BJ (cell line): ENCODE results near the gene CDKN2C. TPM values are rescaled to one million over a fixed set of nuclear protein-coding genes. Genes with fewer than 3 reads are reported as not detected.
A peak's percentile ranks its signal among the peaks of the same experiment; 100 is the strongest.

Experiments used
- CTCF ChIA-PET: fragments of 350-600 bp; formaldehyde crosslinking; extraction: SDS; loops from one replicate; lab custom pipeline; 2021; ENCODE audit warnings: antibody characterized with exemption, inconsistent platforms; lab: Yijun Ruan, JAX
- POLR2A ChIA-PET: fragments of 300-600 bp; sonication (Branson Sonifier 250); formaldehyde crosslinking; extraction: SDS; loops from one replicate; lab custom pipeline; 2021; ENCODE audit warnings: antibody characterized with exemption; lab: Charles Lee
- DNase-seq: peaks from one replicate; pipeline ENCODE4 v3.0.0-alpha.2; 2011; ENCODE audit warnings: low read depth
- H3K27me3 ChIP-seq: 2 replicates; pipeline ENCODE4 v1.6.0; 2011; ENCODE audit warnings: low read length; ENCODE audit not compliant: control insufficient read depth, insufficient read depth
- H3K36me3 ChIP-seq: 2 replicates; pipeline ENCODE4 v1.5.1; 2011; ENCODE audit warnings: low read length; ENCODE audit not compliant: control insufficient read depth, insufficient read depth
- H3K4me3 ChIP-seq: 2 replicates; pipeline ENCODE4 v1.5.1; 2011; ENCODE audit warnings: low read depth, mild to moderate bottlenecking, control low read depth, low read length
- polyA plus RNA-seq: library from polyadenylated mRNA; depleted of rRNA; stranded (reverse); fragments of >200 nt; gene quantifications from 2 replicates; pipeline ENCODE4 v1.2.3, GENCODE V29; 2011
- TF ChIP-seq, protein P1 (sequence below): IDR thresholded peaks from 2 replicates; pipeline ENCODE4 v1.5.1; 2011; ENCODE audit warnings: low read depth, mild to moderate bottlenecking, control low read depth, inconsistent platforms, low read length, moderate library complexity; ENCODE audit not compliant: insufficient read depth

CDKN2C gene
- polyA plus RNA-seq, 1 experiment: 21.3 TPM

DNA sequence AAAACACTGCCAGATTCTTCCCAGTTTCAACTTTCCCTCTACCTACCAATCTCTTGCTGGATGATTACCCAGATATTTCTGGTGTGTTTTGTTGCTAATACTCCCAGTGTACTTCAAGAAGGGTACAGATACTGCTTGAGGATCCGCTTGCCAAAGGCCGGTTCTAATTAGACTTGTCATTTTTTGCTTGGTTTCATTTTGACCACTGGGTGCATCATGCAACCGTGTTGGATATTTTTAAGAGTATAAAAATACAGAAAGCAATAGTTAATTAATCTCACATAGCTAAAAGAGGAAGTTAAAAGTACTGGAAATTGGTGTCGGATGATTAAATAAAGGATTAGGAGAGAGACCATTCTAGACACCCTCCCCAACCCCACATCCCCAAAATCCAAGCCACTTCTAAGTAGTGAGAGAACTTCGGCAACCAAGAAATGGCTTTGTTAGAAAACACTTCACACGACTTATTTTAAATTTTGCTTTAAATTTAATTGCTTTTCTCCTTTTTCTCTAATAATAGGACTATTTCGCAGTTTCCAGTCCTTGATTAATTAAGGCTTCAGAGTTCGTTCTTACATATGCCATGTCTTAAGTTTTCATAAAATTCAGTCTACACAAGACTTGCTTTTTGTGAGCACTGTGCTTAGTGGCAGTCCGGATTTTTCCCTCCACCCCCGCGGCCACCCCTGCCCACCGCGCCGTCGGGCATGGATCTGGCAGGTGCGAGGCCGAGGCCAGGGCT lies 2.5 kb upstream of the CDKN2C start:
- Histone ChIP-seq H3K36me3 (no peaks in the 10 kb centered on the region), H3K27me3 (no peaks in the 10 kb centered on the region), H3K4me3 (peak overlapping the region; percentile 53)
- ChIA-PET CTCF (interaction anchor here (0.8 to 1.8 kb wide), 3 partner anchors 7 to 194 kb away, joined by 4 to 5 read pairs (median 4); partner anchors contain the start of gene FAF1), POLR2A (no interaction called here)
- no peak for DNase-seq
- TF ChIP-seq, protein P1, sequence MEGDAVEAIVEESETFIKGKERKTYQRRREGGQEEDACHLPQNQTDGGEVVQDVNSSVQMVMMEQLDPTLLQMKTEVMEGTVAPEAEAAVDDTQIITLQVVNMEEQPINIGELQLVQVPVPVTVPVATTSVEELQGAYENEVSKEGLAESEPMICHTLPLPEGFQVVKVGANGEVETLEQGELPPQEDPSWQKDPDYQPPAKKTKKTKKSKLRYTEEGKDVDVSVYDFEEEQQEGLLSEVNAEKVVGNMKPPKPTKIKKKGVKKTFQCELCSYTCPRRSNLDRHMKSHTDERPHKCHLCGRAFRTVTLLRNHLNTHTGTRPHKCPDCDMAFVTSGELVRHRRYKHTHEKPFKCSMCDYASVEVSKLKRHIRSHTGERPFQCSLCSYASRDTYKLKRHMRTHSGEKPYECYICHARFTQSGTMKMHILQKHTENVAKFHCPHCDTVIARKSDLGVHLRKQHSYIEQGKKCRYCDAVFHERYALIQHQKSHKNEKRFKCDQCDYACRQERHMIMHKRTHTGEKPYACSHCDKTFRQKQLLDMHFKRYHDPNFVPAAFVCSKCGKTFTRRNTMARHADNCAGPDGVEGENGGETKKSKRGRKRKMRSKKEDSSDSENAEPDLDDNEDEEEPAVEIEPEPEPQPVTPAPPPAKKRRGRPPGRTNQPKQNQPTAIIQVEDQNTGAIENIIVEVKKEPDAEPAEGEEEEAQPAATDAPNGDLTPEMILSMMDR: no peak

DNA sequence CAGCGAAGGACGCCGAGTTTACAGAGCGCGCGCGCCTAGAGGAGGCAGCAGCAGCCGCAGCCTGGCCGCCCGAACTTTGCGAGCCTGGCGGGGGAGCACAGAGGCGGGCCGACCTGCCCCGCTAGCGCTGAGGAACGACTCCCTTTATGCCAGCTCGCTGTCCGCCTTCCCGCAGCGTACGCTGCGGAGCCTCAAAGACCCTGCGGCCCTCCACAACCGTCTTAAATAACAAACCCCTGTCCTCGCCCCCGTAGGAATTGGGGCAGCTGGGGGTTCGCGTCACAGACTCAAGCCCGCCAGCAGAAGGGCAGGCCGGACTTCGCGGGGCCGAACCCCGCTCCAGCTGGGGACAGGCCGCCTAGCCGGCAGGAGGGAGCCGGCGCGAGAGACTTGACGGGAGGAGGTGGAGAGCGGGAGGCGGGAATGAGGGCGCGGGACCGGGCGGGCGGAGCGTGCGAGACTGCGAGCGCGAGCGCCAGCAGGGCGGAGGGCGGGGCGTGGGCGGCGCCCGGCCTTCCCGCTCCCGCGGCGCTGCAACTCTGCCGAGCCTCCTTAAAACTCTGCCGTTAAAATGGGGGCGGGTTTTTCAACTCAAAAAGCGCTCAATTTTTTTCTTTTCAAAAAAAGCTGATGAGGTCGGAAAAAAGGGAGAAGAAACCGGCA lies 1.8 kb upstream of the CDKN2C start:
- Histone ChIP-seq H3K36me3 (no peaks in the 10 kb centered on the region), H3K4me3 (peak overlapping the region; percentile 53), H3K27me3 (no peaks in the 10 kb centered on the region)
- TF ChIP-seq, protein P1: peak; percentile 44
- ChIA-PET POLR2A (interaction anchor here (0.7 kb wide), 1 partner anchor 9 kb away, joined by 3 read pairs; no protein-coding TSS in a partner anchor), CTCF (interaction anchor here (0.7 to 1.8 kb wide), 6 partner anchors 8 to 220 kb away, joined by 3 to 5 read pairs (median 4); partner anchors contain the start of gene FAF1)
- peak; percentile 72 for DNase-seq

DNA sequence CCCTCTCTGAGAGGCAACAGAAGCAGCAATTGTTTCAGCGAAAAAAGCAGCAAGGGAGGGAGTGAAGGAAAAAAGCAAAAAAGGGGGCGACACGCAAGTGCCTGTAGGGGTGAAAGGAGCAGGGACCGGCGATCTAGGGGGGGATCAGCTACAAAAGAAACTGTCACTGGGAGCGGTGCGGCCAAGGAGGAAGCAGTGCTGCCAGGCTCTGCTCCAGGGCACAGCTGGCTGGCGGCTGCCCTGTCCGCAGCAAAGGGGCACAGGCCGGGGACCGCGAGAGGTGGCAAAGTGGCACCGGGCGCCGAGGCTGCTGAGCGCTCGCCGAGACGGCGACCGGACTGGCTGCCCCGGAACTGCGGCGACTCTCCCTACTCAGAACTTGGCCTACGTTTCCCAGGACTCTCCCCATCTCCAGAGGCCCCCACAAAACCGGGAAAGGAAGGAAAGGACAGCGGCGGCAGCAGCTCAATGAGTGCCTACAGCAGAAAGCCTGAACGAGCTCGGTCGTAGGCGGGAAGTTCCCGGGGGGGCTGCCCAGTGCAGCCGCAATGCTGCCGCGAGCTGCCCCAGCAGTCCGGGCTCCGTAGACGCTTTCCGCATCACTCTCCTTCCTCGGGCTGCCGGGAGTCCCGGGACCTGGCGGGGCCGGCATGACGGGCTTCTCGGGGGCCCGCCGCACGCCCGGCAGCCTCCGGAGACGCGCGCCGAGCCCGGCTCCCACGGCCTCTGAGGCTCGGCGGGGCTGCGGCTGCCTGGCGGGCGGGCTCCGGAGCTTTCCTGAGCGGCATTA lies 1.0 kb upstream of the CDKN2C start:
- ChIA-PET CTCF (interaction anchor here (0.6 to 1.9 kb wide), 10 partner anchors 9 to 223 kb away, joined by 3 to 11 read pairs (median 4); partner anchors contain the start of gene FAF1), POLR2A (interaction anchor here (0.7 kb wide), 1 partner anchor 8 kb away, joined by 3 read pairs; no protein-coding TSS in a partner anchor)
- peaks cover 2% of the 10 kb centered on the region; the same call in 1 of the 2 replicates for H3K36me3 ChIP-seq
- TF ChIP-seq, protein P1: no peak
- no peak for DNase-seq
- H3K27me3 ChIP-seq: no peaks in the 10 kb centered on the region
- H3K4me3 ChIP-seq: peak overlapping the region; percentile 53

DNA sequence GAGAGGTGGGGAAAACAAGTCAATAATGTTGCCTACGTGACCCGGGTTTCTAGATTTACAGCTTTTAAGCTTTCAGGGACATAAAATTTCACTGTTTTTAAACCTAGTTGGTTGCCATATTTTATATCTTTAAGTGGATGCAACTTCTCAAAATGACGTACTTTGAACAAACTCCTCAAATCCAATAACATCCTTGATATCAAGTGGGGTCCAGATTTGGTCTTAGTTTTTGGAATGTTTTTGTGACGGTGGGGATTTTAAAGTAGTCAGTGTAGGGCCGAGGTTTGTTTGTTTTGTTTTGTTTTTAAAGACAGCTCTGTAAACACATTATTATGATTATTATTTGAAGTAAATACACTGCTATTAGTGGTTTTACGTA lies 453 bp downstream of the CDKN2C start:
- TF ChIP-seq, protein P1: no peak
- POLR2A ChIA-PET: no interaction called here

More for the DNA sequence above, 453 bp downstream of the CDKN2C start:
- H3K36me3 ChIP-seq: peaks cover 3% of the 10 kb centered on the region; the same call in 1 of the 2 replicates
- no peak for DNase-seq
- CTCF ChIA-PET: interaction anchor here (0.6 to 1.9 kb wide), 5 partner anchors 41 to 326 kb away, joined by 3 to 11 read pairs (median 7); no protein-coding TSS in a partner anchor
- H3K4me3 ChIP-seq: peak overlapping the region; percentile 53
- no peaks in the 10 kb centered on the region for H3K27me3 ChIP-seq
